ENCODE measurements around the gene IDUA. TPM values are rescaled to one million over a fixed set of nuclear protein-coding genes. Genes with fewer than 3 reads are reported as not detected.

IDUA gene
- polyA plus RNA-seq, 3 donors, result 10.4 to 11.4 (median 10.6) TPM

DNA sequence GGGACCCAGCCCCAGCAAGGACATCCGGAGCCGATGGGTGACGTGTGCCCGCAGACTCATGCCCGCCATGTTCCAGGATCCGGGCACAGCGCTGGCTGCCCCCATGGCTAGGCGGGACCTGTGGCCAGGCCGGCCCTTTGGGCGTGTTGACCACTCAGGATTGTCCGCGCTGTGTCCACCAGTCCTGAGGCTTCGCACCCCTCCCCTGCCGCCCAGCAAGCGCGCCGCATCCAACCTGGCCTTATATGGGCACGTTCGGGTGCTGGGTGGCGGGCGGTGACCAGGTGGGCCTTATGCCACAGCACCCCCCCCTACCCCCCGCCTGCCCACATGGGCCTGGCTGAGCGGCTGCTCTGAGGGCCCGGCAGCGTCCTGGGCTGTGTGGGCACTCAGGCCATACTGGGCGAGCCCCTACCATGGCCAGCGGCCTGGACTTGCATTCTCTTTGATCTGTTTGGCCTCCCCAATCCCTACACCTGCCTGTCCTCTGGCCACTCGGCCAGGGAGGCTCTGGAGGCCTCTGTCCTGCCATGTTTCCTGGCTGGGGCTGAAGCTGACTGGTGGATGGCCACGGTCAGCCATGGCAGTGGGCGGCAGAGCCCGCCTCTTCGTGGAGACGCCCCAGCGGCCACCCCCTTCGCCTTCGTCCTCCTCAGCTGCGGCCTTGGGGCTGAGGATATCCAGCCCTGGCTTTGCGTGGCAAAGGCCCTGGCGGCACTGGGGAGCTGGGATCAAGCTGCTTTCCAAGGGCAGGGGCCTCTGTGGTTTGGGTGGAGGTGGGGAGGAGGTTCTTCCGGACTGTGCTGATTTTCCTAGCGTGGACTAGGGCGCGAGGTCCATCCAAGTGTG is 26.6 kb downstream of the IDUA start:
- DNase-seq (ENCODE audit: low read depth in 3 of 3, low spot score in 2 of 3), result no peak

DNA sequence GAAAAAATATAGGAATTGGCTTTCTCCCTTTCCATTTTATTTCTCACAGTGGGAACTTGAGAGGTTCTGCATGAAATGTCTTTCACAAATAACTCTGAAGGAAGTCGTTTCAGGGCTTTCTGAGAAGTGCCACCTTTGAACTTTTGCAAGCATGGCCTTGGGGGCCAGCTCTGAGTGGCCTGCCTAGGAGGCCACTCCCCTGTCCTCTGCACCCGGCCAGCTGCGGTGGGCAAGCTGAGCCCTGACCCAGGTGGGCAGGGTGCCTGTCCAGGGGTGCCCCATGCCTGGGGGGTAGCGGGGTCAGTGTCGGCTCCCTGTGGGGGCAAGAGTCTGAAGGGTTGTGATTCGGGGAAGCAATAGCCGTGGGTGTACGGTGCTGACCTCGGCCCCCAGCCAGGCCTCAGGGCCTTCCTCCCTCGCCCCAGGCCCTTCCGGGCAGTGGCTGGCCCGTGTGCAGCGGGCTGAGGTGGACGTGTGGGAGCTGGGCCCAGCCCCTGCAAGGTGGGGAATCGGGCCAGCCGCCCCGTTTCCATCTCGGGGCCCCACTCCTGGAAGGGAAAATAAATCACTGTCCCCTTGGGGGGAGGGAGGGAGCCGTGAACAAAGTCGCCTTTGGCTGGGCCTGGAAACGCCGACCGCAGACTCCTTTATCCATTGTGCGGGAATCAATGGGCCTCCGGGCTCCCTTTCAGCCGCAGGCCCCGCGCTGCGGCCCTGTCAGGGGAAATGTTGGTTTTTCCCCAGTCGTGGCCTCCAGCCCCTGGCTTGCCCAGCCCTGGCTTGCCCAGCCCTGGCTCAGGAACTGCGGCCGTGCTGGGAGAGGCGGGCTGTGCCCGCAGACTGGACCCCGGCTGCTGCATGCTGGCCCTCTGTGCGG is 27.7 kb downstream of the IDUA start:
- no peak for DNase-seq (ENCODE audit: low read depth in 3 of 3, low spot score in 2 of 3)

DNA sequence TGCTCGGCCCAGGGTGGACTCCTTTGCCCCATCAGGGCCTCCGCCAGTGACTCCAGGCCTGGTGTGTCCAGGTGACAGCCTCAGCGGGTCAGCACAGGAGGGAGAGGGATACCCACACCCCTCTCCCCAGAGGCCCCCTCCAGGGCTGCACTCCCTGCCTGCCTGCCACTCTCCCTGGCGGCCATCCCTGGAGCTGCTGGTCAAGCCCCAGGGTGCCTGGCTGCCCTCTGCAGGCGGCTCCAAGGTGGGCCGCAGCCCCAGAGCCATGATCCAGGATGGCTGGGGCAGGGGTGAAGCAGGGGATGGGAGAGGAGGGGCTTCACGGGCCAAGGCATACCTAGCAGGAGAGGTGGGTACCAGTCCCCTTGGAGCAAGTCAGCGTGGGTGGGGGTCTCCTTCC is 28.3 kb downstream of the IDUA start:
- DNase-seq (ENCODE audit: low read depth in 3 of 3, low spot score in 2 of 3), result no peak

DNA sequence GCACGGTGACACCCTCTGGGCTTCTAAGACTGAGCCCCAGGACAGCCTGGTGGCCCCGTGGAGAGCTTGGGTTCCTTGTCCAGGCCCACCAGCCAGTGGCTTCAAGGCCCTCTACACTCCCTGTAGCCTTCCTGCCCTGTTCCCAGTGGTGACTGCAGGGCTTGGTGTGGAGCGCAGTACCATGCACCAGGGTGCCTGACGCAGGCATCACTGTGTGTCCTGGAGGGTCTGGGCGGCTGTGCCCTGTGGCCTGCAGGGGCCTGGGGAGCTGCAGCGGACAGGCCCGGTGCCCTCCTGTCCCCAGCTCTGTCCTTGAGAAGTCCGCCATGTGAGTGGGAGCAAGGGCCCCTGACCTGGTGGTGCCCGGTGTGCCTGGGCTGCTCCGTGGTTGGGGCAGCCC is 28.9 kb downstream of the IDUA start:
- DNase-seq (ENCODE audit: low read depth in 3 of 3, low spot score in 2 of 3), result no peak

DNA sequence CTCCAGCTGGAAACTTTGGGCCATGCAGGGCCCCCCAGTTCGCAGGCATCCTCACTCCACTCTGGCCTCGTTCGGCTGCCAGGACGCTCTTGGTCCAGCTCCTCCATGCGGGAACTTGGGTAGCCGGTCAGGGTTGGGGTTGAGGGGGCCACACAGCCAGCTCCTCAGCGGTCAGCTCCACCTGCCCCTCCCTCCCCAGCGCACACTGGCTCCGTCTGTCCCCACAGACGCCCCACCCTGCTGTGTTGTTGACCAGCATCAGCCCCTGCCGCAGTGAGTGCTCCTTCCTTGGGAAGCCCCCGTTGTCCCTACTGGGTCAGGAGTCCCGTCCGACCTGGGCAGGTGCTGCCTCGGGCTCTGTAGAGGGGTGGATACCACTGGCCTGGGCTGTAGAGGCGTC is 30.4 kb downstream of the IDUA start:
- DNase-seq (ENCODE audit: low read depth in 3 of 3, low spot score in 2 of 3), result no peak

DNA sequence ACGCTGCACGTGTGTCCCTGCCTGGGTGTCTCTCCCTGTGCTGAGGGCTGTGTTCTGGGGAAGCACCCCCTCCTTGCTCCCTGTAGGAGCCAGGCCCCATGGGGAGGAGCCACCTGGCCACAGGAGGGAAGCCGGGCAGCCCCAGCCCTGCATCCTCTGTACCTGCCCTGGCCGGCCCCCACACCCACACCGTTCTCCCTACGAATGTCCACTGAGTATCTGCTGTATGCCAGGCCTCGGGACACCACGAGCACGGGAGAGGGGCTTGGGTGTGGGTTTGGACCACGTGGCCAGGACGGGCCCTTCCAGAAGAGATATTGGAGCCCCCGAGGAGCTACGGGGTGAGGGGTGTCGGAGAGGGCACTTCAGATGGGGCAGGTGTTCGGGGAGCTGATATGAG is 30.9 kb downstream of the IDUA start:
- no peak for DNase-seq (ENCODE audit: low read depth in 3 of 3, low spot score in 2 of 3)

DNA sequence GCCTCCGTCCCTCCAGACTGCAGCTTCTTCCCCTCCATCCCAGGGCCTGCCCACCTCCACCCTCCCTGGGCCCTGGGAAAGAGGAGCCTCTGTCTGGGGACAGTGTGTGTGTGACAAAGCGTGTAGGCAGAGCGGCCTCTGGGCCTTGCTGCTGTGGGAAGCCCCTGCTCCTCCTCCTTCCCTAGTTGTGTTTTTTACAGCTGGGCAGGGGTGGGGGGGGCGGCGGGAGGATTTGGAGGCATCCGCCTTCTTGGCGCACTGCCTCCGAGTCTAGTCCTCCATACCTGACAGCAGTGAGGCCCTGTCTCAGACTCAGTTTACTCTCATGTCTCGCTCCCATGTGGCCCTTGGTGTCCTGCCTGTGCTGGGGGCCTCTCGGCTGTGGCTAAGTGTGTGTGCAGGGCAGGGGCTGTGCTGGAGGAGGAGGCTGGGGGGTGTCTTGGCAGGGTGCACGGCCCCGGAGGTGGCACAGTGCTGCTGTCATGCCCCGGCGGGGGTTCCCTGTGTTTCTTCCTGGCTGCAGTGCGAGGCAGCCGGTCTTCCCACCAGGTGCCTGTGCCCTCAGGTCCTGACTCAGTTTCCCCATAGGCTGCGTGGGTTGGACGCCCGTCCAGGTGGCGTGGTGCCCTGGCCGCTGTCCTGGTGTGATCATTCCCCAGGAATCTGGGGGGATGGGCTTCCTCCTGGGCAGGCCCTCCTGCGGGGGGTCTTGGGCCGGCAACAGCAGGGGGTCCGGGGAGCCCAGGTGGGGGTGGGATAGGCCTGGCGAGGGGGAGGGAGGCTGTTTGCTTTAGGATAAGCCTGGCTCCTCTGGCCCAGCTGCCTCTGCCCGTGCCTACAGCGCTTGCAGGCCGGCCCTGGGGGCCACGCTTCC is 31.5 kb downstream of the IDUA start:
- no peak for DNase-seq (ENCODE audit: low read depth in 3 of 3, low spot score in 2 of 3)

DNA sequence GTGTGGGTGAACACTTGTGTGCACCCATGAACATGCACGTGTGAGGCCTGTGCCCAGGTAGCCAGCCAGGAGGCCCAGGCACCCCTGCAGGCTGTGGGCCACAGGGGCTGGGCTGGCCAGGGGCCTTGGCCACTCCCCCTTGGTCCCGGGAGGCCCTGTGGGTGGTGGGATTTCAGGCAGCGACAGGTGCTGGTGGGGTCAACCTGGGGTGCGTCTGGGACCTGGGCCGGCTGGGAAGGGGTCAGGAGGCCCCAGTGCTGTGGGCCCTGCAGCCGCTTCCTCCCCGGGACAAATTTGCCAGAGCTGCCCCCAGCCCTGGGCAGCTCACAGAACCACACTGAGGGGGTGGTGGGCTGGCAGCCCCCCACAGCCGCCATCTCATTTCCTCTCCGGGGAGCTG is 32.5 kb downstream of the IDUA start:
- DNase-seq (ENCODE audit: low read depth in 3 of 3, low spot score in 2 of 3), result no peak

DNA sequence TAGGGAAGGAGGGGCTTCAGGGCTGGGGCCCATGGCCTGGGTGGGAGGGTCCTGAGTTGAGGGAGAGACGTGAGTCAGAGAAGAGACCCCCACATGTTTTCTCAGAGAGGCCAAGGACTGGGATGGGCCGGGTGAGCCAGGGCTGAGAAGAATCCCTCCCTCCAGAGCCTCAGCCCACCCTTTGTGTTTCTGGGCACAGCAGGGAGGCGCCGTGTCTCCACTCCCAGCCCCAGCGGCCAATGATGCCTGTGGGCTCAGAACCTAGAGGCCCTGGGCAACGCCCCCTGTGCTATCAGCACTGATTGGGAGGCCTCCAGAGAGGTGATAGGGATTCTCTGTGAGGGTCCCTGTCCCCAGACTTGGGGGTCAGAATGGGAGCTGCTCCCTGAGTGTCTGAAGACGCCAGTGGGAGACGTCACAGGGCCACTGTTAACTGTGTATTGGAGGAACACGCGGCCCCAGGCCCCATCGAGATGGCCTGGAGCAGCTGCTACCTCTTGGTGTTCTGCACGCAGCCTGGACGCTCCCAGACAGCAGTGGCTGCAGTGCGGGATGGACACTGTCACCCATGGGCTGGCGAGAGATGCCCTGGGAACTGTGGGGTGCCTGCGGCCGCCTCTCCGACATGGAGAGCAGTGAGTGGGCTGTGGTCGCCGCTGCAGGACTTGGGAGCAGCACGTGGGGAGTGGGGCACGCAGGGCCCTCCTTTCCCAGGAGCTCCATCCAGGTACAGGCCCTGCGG is 33.1 kb downstream of the IDUA start:
- DNase-seq (ENCODE audit: low read depth in 3 of 3, low spot score in 2 of 3), result no peak

DNA sequence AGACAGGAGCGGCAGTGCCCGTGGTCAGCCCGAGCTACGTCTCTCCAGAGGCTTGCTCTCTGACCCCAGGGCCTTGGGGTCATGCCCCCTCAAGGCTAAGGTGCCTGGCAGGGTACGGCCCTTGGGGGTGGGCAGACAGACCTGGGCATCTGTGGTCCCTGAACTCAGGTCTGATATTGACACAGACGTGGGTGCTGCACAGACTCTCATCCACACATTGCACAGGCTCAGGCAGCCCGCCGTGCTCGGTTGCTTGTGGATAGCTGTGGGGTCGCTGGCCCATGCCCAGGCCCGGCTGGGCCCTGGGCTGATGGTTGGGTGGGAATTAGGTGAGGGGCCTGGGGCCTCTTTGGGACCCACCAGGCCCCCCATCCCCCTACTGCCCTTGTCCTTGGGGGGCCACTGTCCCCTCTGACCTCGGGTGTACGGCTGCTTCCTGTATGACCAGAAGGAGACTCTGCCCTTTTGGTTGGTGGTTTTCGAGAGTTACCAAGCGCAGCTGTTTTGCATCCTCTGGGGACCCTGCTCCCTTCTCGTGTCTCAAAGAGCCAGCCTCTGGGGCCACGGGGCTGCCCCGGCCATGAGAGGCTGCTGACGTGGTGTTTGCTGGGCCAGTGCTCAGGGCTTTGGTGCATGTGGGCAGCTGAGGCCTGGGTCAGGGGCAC is 34.7 kb downstream of the IDUA start:
- DNase-seq (ENCODE audit: low read depth in 3 of 3, low spot score in 2 of 3), result no peak

DNA sequence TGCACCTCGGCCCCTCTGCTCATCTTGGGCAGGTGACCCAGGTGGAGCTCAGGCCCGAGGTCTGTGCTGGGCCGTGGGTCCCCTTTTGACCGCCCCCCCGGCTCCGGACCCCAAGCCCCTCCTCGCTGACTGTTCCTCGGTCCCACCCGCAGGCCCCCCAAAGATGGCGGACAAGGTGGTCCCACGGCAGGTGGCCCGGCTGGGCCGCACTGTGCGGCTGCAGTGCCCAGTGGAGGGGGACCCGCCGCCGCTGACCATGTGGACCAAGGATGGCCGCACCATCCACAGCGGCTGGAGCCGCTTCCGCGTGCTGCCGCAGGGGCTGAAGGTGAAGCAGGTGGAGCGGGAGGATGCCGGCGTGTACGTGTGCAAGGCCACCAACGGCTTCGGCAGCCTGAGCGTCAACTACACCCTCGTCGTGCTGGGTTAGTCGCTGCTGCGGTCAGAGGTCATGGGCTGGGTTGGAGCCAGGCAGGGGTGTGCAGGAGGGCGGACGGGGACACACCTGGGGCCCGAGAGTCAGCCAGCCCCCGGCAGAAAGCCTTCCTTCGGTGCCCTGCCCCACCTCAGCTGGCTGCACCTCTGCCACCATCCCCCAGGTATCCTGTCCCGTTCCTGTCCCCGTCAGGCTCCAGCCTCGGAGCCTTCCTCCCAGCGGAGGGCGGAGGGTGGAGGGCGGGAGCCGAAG is 35.4 kb downstream of the IDUA start:
- DNase-seq (ENCODE audit: low read depth in 3 of 3, low spot score in 2 of 3), result no peak

DNA sequence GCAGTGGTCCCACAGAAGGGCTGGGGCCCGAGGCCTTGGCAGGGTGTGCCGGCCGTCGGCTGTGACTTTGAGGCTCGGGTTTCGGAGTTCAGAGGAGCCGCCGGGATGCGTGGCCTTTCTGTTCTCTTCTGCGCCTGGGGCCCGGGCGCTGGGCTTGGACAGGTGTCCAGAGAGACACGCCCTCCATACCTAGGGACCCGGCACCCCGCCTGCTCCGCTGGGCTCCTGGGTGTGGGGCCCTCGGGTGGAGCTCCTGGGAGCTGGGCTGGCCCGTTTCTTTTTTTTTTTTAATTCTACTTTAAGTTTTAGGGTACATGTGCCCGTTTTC is 35.9 kb downstream of the IDUA start:
- no peak for DNase-seq (ENCODE audit: low read depth in 3 of 3, low spot score in 2 of 3)

DNA sequence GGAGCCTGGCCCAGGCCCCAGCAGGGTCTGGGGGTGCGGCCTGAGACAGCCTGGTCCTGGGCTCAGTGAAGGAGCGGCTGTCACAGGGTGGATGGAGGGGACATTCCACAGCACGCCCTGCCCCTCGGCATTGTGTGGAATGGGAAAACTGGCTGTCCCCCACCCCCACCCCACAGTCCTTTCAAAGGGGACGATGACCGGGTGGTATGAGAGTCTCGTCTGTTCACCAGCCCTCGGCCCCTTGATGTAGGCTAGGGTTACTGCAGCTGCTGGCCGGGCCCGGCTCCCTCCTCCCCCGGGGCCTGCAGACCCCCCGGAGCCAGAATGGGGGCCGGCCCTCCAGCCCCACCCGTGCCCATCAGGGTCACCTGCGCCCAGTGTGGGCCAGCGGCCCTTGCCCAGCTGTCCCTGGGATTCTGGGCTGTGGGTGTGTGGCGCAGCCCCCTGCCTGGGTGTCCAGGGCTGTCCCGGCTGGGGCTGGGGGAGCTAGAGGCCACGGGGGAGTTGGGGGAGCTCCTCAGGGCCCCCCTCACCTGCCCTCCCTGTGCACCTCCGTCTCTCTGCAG is 36.3 kb downstream of the IDUA start:
- no peak for DNase-seq (ENCODE audit: low read depth in 3 of 3, low spot score in 2 of 3)

DNA sequence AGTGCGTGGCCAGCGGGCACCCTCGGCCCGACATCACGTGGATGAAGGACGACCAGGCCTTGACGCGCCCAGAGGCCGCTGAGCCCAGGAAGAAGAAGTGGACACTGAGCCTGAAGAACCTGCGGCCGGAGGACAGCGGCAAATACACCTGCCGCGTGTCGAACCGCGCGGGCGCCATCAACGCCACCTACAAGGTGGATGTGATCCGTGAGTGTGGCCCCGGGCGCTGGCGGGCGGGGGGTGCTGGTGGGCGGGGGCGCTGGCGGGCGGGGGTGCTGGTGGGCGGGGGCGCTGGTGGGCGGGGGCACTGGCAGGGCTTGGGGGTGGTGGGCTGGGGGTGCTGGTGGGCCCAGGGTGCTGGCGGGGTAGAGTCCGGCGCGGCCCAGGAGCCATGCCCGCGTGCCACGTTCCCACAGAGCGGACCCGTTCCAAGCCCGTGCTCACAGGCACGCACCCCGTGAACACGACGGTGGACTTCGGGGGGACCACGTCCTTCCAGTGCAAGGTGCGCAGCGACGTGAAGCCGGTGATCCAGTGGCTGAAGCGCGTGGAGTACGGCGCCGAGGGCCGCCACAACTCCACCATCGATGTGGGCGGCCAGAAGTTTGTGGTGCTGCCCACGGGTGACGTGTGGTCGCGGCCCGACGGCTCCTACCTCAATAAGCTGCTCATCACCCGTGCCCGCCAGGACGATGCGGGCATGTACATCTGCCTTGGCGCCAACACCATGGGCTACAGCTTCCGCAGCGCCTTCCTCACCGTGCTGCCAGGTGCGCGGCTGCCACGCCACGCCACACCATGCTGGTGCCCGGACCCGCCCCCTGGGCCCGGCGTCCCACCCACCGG is 37.3 kb downstream of the IDUA start:
- DNase-seq (ENCODE audit: low read depth in 3 of 3, low spot score in 2 of 3), result no peak

DNA sequence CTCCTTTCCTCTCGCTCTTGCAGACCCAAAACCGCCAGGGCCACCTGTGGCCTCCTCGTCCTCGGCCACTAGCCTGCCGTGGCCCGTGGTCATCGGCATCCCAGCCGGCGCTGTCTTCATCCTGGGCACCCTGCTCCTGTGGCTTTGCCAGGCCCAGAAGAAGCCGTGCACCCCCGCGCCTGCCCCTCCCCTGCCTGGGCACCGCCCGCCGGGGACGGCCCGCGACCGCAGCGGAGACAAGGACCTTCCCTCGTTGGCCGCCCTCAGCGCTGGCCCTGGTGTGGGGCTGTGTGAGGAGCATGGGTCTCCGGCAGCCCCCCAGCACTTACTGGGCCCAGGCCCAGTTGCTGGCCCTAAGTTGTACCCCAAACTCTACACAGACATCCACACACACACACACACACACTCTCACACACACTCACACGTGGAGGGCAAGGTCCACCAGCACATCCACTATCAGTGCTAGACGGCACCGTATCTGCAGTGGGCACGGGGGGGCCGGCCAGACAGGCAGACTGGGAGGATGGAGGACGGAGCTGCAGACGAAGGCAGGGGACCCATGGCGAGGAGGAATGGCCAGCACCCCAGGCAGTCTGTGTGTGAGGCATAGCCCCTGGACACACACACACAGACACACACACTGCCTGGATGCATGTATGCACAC is 38.2 kb downstream of the IDUA start:
- no peak for DNase-seq (ENCODE audit: low read depth in 3 of 3, low spot score in 2 of 3)

DNA sequence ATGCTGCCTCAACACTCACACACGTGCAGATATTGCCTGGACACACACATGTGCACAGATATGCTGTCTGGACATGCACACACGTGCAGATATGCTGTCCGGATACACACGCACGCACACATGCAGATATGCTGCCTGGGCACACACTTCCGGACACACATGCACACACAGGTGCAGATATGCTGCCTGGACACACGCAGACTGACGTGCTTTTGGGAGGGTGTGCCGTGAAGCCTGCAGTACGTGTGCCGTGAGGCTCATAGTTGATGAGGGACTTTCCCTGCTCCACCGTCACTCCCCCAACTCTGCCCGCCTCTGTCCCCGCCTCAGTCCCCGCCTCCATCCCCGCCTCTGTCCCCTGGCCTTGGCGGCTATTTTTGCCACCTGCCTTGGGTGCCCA is 39.3 kb downstream of the IDUA start:
- no peak for DNase-seq (ENCODE audit: low read depth in 3 of 3, low spot score in 2 of 3)

DNA sequence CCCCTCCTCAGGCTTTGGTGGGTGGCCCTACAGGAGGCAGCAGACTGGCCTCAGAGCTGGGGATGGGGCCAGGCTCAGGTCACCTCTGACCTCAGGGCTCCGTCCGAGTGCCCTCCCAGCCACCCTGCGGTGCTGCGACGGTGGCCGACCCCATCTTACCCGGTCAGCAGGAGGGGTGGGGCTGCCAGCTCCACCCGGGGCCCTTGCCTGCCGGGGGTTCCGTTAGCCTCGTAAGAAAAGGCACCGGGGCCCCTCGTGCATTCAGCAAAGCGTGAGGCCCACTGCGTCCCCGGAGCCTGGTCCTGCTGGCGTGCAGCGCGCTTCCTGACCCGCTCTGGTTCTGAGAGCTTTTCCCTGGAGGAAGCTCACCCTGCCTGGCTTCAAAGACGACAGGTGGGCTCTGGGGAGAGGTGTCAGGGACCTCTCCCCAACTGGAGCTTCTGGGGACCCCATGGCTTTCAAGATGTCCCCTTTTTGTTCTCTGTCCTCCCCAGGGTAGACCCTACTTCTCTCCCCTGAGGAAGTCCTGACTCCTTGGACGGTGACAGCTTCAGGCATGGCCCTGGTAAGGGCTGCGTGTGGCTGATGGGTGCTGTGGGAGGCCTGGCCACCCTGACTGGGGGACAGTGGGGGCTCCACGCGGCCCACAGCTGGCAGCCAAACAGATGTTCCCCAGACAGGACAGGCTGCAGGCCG is 40.5 kb downstream of the IDUA start:
- DNase-seq (ENCODE audit: low read depth in 3 of 3, low spot score in 2 of 3), result no peak

Measured in right renal cortex interstitium (tissue), 3 donors.